A549 (cell line): ENCODE measurements around the gene ZNF423.

Experiments
- CEBPB ChIP-seq, 2 experiments: fragments of >200 bp in 1 of 2; sonication (Bioruptor Twin) in 1 of 2; formaldehyde crosslinking in 1 of 2; IDR thresholded peaks; 2 replicates each; pipeline ENCODE4 v1.6.1; 2012 to 2016
- CHD2 ChIP-seq: fragments of 150-350 bp; IDR thresholded peaks from 2 replicates; pipeline ENCODE4 v1.6.1; 2014; ENCODE audit warnings: low read length; ENCODE audit not compliant: partially characterized antibody
- CTCF ChIP-seq: fragments of >200 bp; sonication (Bioruptor Twin); formaldehyde crosslinking; IDR thresholded peaks from 3 replicates; pipeline ENCODE4 v1.5.1; 2016
- EP300 ChIP-seq, 2 experiments: fragments of >200 bp; sonication (Bioruptor Twin); formaldehyde crosslinking; IDR thresholded peaks; 2 replicates in 1 of 2; 3 replicates in 1 of 2; pipeline ENCODE4 v1.6.1; 2016 to 2017
- JUNB ChIP-seq: fragments of >200 bp; sonication (Bioruptor Twin); formaldehyde crosslinking; IDR thresholded peaks from 2 replicates; pipeline ENCODE4 v1.6.1; 2016
- PBX3 ChIP-seq: IDR thresholded peaks from 2 replicates; pipeline ENCODE4 v1.6.1; 2012
- POLR2A ChIP-seq: IDR thresholded peaks from 2 replicates; pipeline ENCODE4 v1.6.1; 2012; ENCODE audit warnings: mild to moderate bottlenecking, low read length
- RAD21 ChIP-seq, 2 experiments: fragments of >200 bp in 1 of 2; sonication (Bioruptor Twin) in 1 of 2; formaldehyde crosslinking in 1 of 2; IDR thresholded peaks in 1 of 2; conservative IDR thresholded peaks in 1 of 2; 2 replicates in 1 of 2; 3 replicates in 1 of 2; pipeline ENCODE4 v1.6.1; 2012 to 2018; ENCODE audit warnings: inconsistent platforms in 1 of 2
- RFX5 ChIP-seq: fragments of 450-650 bp; IDR thresholded peaks from 2 replicates; pipeline ENCODE4 v1.7.1; 2014; ENCODE audit warnings: antibody characterized with exemption, mild to moderate bottlenecking, moderate library complexity
- RNF2 ChIP-seq: fragments of 200-600 bp; sonication (generic); IDR thresholded peaks from 2 replicates; pipeline ENCODE4 v1.6.1; 2016; ENCODE audit warnings: low read depth, mild to moderate bottlenecking, antibody characterized with exemption, moderate library complexity, borderline replicate concordance
- SREBF2 ChIP-seq: fragments of 450-650 bp; IDR thresholded peaks from 2 replicates; pipeline ENCODE4 v1.6.1; 2014; ENCODE audit warnings: mild to moderate bottlenecking, moderate library complexity
- TP53 ChIP-seq: fragments of 250-450 bp; sonication (Bioruptor Pico); IDR thresholded peaks from 2 replicates; pipeline ENCODE4 v1.5.0; 2021; ENCODE audit warnings: mild to moderate bottlenecking, moderate library complexity
- ZFP36 ChIP-seq: fragments of 450-650 bp; IDR thresholded peaks from 2 replicates; pipeline ENCODE4 v1.6.1; 2014; ENCODE audit warnings: borderline replicate concordance; ENCODE audit not compliant: partially characterized antibody

- no peak for TF ChIP-seq CTCF
- TF ChIP-seq JUNB, result no peak
- TF ChIP-seq RAD21 (conservative IDR thresholded peaks at IDR 0.05 in 1 of 2, IDR thresholded peaks at IDR 0.05 in 1 of 2), result no peak
- no peak for TF ChIP-seq SREBF2
- no peak for TF ChIP-seq PBX3
- TF ChIP-seq CEBPB (IDR thresholded peaks at IDR 0.05), result no peak
- no peak for TF ChIP-seq CHD2
- TF ChIP-seq EP300 (IDR thresholded peaks at IDR 0.05), result no peak
- no peak for TF ChIP-seq POLR2A
- no peak for TF ChIP-seq RNF2
- TF ChIP-seq ZFP36, result no peak
- TF ChIP-seq TP53 (CRISPR knock-in tag), result no peak
- no peak for TF ChIP-seq RFX5
Observed at GRCh38 chr16:49602976-49603310, 253.0 kb downstream of the ZNF423 start.
